HG02938 (cell line): ENCODE results near the gene POU2AF3.

Experiments
- ATAC-seq: cut with Tn5 transposase; IDR thresholded peaks from one replicate; pipeline ENCODE4 v1.9.1; 2021; ENCODE audit warnings: mild to moderate bottlenecking, moderate library complexity; ENCODE audit not compliant: unreplicated experiment

Gene POU2AF3

GRCh38 chr11:111350811-111351210 is 52.5 kb downstream of the POU2AF3 start:
- ATAC-seq = no peak

- no peak for ATAC-seq
Measured at GRCh38 chr11:111351374-111352055, 53.2 kb downstream of the POU2AF3 start.

- no peak for ATAC-seq
Measured at GRCh38 chr11:111352231-111352746, 53.9 kb downstream of the POU2AF3 start.

GRCh38 chr11:111352935-111353710 is 54.8 kb downstream of the POU2AF3 start:
- no peak for ATAC-seq

GRCh38 chr11:111353776-111354600 is 55.6 kb downstream of the POU2AF3 start:
- ATAC-seq = no peak

- no peak for ATAC-seq
Measured at GRCh38 chr11:111354601-111354891, 56.2 kb downstream of the POU2AF3 start.

GRCh38 chr11:111355101-111355500 is 56.8 kb downstream of the POU2AF3 start:
- no peak for ATAC-seq

- ATAC-seq = no peak
Measured at GRCh38 chr11:111355956-111356659, 57.8 kb downstream of the POU2AF3 start.

- no peak for ATAC-seq
Measured at GRCh38 chr11:111356660-111357048, 58.3 kb downstream of the POU2AF3 start.

- ATAC-seq = no peak
Measured at GRCh38 chr11:111357150-111358037, 59.0 kb downstream of the POU2AF3 start.
